Measurements from ENCODE around the gene TTC33.

- TF ChIP-seq, protein P1, sequence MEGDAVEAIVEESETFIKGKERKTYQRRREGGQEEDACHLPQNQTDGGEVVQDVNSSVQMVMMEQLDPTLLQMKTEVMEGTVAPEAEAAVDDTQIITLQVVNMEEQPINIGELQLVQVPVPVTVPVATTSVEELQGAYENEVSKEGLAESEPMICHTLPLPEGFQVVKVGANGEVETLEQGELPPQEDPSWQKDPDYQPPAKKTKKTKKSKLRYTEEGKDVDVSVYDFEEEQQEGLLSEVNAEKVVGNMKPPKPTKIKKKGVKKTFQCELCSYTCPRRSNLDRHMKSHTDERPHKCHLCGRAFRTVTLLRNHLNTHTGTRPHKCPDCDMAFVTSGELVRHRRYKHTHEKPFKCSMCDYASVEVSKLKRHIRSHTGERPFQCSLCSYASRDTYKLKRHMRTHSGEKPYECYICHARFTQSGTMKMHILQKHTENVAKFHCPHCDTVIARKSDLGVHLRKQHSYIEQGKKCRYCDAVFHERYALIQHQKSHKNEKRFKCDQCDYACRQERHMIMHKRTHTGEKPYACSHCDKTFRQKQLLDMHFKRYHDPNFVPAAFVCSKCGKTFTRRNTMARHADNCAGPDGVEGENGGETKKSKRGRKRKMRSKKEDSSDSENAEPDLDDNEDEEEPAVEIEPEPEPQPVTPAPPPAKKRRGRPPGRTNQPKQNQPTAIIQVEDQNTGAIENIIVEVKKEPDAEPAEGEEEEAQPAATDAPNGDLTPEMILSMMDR (IDR thresholded peaks at IDR 0.05): no peak
- TF ChIP-seq POLR2A (IDR thresholded peaks at IDR 0.05): no peak
Measured at GRCh38 chr5:40550481-40550880, 205.3 kb downstream of the TTC33 start.
